SK-N-SH treated with all-trans-retinoic acid at 6 μM for 48 hours (cell line): ENCODE measurements around the gene IGFL4.

Experiments
- ATAC-seq: fragments of 200-7000 bp; cut with Tn5 transposase; 3 replicates; pipeline ENCODE4 v1.9.1; 2020; ENCODE audit warnings: mild to moderate bottlenecking, moderate library complexity
- ARNTL ChIP-seq: fragments of 450-650 bp; formaldehyde crosslinking; IDR thresholded peaks from 2 replicates; pipeline ENCODE4 v1.5.0; 2020; ENCODE audit warnings: low read depth, mild to moderate bottlenecking, moderate library complexity, borderline replicate concordance
- CREB5 ChIP-seq: fragments of 250-450 bp; sonication (Bioruptor Pico); IDR thresholded peaks from 2 replicates; pipeline ENCODE4 v1.5.1; 2020; ENCODE audit warnings: low read depth, mild to moderate bottlenecking, moderate library complexity
- CSDC2 ChIP-seq: fragments of 250-450 bp; sonication (Bioruptor Pico); IDR thresholded peaks from 2 replicates; pipeline ENCODE4 v1.5.0; 2020; ENCODE audit warnings: mild to moderate bottlenecking, moderate library complexity
- CSRNP3 ChIP-seq: fragments of 250-450 bp; sonication (Bioruptor Pico); IDR thresholded peaks from 2 replicates; pipeline ENCODE4 v1.5.1; 2021; ENCODE audit warnings: mild to moderate bottlenecking, moderate library complexity
- GLIS3 ChIP-seq: fragments of 250-450 bp; sonication (Bioruptor Pico); IDR thresholded peaks from 2 replicates; pipeline ENCODE4 v1.5.0; 2020; ENCODE audit warnings: mild to moderate bottlenecking, moderate library complexity
- ISL1 ChIP-seq: fragments of 250-450 bp; sonication (Bioruptor Pico); IDR thresholded peaks from 2 replicates; pipeline ENCODE4 v2.1.2; 2022; ENCODE audit warnings: mild to moderate bottlenecking, moderate library complexity
- OSR1 ChIP-seq: fragments of 250-450 bp; sonication (Bioruptor Pico); IDR thresholded peaks from 2 replicates; pipeline ENCODE4 v1.8.0; 2022; ENCODE audit warnings: moderate library complexity, mild to moderate bottlenecking, inconsistent platforms
- PATZ1 ChIP-seq: fragments of 250-450 bp; sonication (Bioruptor Pico); IDR thresholded peaks from 2 replicates; pipeline ENCODE4 v1.8.0; 2020; ENCODE audit warnings: mild to moderate bottlenecking, moderate library complexity, borderline replicate concordance
- RARB ChIP-seq: fragments of 250-450 bp; sonication (Bioruptor Pico); IDR thresholded peaks from 2 replicates; pipeline ENCODE4 v1.8.0; 2021; ENCODE audit warnings: mild to moderate bottlenecking, moderate library complexity
- TCF4 ChIP-seq: fragments of 250-450 bp; sonication (Bioruptor Pico); IDR thresholded peaks from 2 replicates; pipeline ENCODE4 v1.8.0; 2021; ENCODE audit warnings: mild to moderate bottlenecking, moderate library complexity, borderline replicate concordance
- TOX ChIP-seq: fragments of 250-450 bp; sonication (Bioruptor Pico); IDR thresholded peaks from 2 replicates; pipeline ENCODE4 v1.8.0; 2021; ENCODE audit warnings: mild to moderate bottlenecking, moderate library complexity, borderline replicate concordance
- TSHZ2 ChIP-seq: fragments of 250-450 bp; sonication (Bioruptor Pico); IDR thresholded peaks from 2 replicates; pipeline ENCODE4 v1.5.0; 2020; ENCODE audit warnings: mild to moderate bottlenecking, moderate library complexity
- ZFP3 ChIP-seq: fragments of 250-450 bp; sonication (Bioruptor Pico); IDR thresholded peaks from 2 replicates; pipeline ENCODE4 v1.5.0; 2020; ENCODE audit warnings: mild to moderate bottlenecking, moderate library complexity
- ZFP30 ChIP-seq: fragments of 450-650 bp; formaldehyde crosslinking; IDR thresholded peaks from 2 replicates; pipeline ENCODE4 v1.5.0; 2022; ENCODE audit warnings: mild to moderate bottlenecking, moderate library complexity
- ZNF565 ChIP-seq: fragments of 450-650 bp; formaldehyde crosslinking; conservative IDR thresholded peaks from 2 replicates; pipeline ENCODE4 v1.5.0; 2020; ENCODE audit warnings: low read depth, mild to moderate bottlenecking, moderate library complexity
- ZNF70 ChIP-seq: fragments of 450-650 bp; formaldehyde crosslinking; IDR thresholded peaks from 2 replicates; pipeline ENCODE4 v1.5.0; 2020; ENCODE audit warnings: mild to moderate bottlenecking, moderate library complexity

Gene IGFL4

GRCh38 chr19:46058778-46059177, 18.0 kb upstream of the IGFL4 start:
- TF ChIP-seq PATZ1 = no peak
- ATAC-seq = no peak

- no peak for ATAC-seq
- TF ChIP-seq TOX (CRISPR knock-in tag) = no peak
- TF ChIP-seq ZNF565 = no peak
- TF ChIP-seq ZFP30 (CRISPR knock-in tag) = no peak
- TF ChIP-seq GLIS3 (CRISPR knock-in tag) = no peak
- no peak for TF ChIP-seq PATZ1
- TF ChIP-seq OSR1 (CRISPR knock-in tag) = no peak
- no peak for TF ChIP-seq ZNF70 (CRISPR knock-in tag)
Measured at GRCh38 chr19:46056536-46056935, 15.7 kb upstream of the IGFL4 start.

- ATAC-seq = no peak
- no peak for TF ChIP-seq CSRNP3
- TF ChIP-seq OSR1 (CRISPR knock-in tag) = no peak
- TF ChIP-seq PATZ1 = no peak
- TF ChIP-seq CREB5 (CRISPR knock-in tag) = no peak
- no peak for TF ChIP-seq TSHZ2 (CRISPR knock-in tag)
- no peak for TF ChIP-seq ISL1 (CRISPR knock-in tag)
- no peak for TF ChIP-seq CSDC2
- TF ChIP-seq TCF4 (CRISPR knock-in tag) = no peak
Measured at GRCh38 chr19:46052896-46053295, 12.1 kb upstream of the IGFL4 start.

GRCh38 chr19:46049597-46049996, 8.8 kb upstream of the IGFL4 start:
- no peak for TF ChIP-seq PATZ1
- TF ChIP-seq ARNTL = no peak
- TF ChIP-seq ZFP3 (CRISPR knock-in tag) = no peak
- TF ChIP-seq TOX (CRISPR knock-in tag) = no peak
- TF ChIP-seq CREB5 (CRISPR knock-in tag) = no peak
- no peak for TF ChIP-seq RARB (CRISPR knock-in tag)
- ATAC-seq = no peak
